HUES6 (cell line): Measurements from ENCODE around the gene SH3PXD2B.

ENCODE experiments used
- H3K27ac ChIP-seq: 2 replicates; pipeline ENCODE4 v1.7.0; 2013; ENCODE audit warnings: low read depth, mild to moderate bottlenecking, low read length, inconsistent platforms
- H3K27me3 ChIP-seq: 2 replicates; pipeline ENCODE4 v1.6.1; 2013; ENCODE audit warnings: low read length; ENCODE audit not compliant: control insufficient read depth, insufficient read depth
- H3K36me3 ChIP-seq: 2 replicates; pipeline ENCODE4 v1.6.1; 2013; ENCODE audit warnings: low read length; ENCODE audit not compliant: control insufficient read depth, insufficient read depth
- H3K4me1 ChIP-seq: 2 replicates; pipeline ENCODE4 v1.6.1; 2013; ENCODE audit warnings: low read length; ENCODE audit not compliant: control insufficient read depth, insufficient read depth
- H3K4me3 ChIP-seq: 2 replicates; pipeline ENCODE4 v1.5.1; 2013; ENCODE audit warnings: low read depth, low read length
- H3K9ac ChIP-seq: one replicate; pipeline ENCODE4 v1.6.1; 2013; ENCODE audit warnings: mild to moderate bottlenecking, low read length
- H3K9me3 ChIP-seq: 2 replicates; pipeline ENCODE4 v1.6.1; 2013; ENCODE audit warnings: low read depth, low read length; ENCODE audit not compliant: control insufficient read depth, insufficient read depth

SH3PXD2B gene

DNA sequence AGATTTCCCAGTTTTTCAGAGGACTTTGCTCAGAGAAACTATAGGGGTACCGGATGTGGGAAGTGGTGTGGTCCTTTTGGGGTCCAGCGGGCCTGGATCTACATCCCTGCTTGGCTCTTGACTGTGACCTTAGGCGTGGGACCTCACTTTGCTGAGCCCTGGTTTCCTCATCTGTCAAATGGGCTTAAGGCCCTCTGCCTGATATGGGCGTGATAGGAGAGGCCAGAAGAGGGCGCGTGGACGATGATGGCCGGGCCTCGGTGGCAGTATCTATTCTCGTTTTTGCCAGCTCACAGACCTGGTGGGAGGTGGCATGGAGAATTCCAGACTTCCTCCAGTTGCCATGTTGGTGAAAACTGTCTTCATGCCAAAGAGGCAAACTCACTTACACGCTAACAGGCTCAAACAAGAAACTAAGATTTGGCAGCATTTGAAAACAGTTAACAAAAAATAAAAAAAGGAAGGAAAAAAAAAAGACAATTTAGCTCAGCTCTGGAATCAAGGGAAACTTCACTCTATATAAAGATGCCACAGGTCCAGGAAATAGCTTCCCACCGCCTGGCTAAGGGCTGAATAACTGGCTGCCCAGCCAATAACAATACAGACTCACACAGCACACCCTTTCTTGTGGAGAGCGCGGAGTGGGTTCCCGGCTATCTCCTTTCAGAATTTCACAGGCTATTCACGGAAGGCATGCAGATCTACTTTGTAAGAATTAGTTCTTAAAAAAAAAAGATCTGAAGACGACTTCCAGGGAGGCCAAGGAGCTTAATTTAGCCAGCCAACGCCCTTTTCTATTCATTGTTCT lies 1.7 kb downstream of the SH3PXD2B start:
- Histone ChIP-seq H3K4me1 (peaks cover 38% of the 10 kb centered on the region), H3K9me3 (no peaks in the 10 kb centered on the region), H3K27me3 (no peaks in the 10 kb centered on the region), H3K4me3 (peak overlapping the region; percentile 71), H3K9ac (peak overlapping the region; percentile 61), H3K36me3 (peaks cover 3% of the 10 kb centered on the region), H3K27ac (peak overlapping the region; percentile 2; the same call in 1 of the 2 replicates)

DNA sequence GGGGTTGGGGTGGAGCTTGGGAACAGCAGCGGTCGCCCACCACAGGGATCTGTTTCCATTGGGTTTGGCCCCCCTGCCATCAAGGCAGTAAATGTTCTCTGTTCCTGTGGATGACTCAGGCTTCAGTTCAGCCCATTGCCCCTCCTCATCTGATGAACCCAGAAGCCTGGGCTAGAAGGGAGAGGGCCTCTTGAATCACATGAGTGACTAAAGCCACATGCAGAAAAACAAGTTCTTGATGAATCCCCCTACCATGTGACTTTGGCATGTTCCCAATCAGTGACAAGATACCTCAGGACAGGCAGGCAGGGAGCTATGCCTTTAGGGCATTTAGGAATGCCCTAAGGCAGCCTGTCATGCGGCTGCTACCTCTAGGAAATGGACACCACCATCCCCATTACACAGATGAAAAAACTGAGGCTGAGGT lies 2.5 kb downstream of the SH3PXD2B start:
- Histone ChIP-seq H3K36me3 (peaks cover 3% of the 10 kb centered on the region), H3K4me1 (peaks cover 42% of the 10 kb centered on the region), H3K27me3 (no peaks in the 10 kb centered on the region), H3K9ac (no peak overlapping the region), H3K27ac (no peak overlapping the region), H3K9me3 (no peaks in the 10 kb centered on the region), H3K4me3 (no peak overlapping the region)

DNA sequence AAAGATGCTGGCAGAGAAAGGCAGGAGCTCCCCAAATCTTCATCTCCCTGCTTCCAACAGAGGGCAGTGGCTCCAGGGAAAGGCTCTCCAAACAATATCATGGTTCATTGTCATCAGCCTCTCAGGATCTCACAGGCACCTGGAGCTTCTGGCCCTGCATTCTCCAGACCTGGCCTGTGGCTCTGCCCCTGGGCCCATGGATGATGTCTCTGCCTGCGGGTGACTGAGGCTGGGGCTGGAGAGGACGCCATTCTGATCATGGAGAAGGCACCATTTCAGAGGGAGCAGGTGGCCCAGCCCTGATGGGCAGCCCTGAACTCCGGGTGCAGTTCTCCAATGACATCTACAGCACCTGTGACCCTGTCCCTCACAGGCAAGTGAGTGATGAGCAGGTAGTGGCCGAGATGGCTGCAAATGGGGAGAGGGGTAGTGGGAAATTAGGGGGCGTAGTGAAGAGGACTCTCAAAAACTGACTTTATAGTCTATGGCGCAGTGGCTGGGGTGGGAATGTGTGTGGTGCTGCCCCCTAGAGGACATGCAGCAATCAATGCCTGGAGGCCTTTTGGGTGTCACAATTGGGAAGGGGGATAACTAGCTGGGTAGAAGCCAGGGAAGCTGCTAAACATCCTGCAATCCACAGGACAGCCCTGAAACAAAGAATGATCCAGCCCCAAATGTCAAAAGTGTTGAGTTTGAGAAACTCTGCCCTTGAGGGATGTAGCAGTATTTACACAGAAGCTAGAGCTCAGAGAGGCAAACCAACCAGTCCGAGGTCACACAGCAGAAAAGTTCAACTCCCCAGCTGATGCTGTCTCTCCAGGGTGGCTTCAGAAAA lies 3.2 kb downstream of the SH3PXD2B start:
- Histone ChIP-seq H3K36me3 (peaks cover 3% of the 10 kb centered on the region), H3K4me3 (no peak overlapping the region), H3K9me3 (no peaks in the 10 kb centered on the region), H3K4me1 (peaks cover 44% of the 10 kb centered on the region), H3K27ac (no peak overlapping the region), H3K9ac (no peak overlapping the region), H3K27me3 (no peaks in the 10 kb centered on the region)

DNA sequence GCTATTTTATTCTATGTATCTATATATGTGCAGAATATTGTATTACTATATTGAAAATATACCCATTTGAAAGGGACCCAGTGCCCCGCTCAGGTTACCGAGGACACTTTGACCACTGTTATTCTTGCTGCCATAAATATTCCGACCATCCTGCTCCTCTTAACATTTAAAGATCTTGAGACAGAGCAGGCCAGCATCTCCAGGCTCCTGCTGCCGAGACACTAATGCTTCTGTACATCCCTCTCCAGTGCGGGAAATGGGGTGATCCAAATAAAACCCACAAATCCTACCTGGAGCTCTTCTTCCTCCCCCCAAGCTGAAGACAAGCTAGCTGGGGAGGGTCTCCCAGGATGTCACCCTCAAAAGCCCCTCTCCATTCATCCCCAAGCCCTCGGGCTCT lies 3.9 kb downstream of the SH3PXD2B start:
- Histone ChIP-seq H3K9ac (no peak overlapping the region), H3K4me3 (no peak overlapping the region), H3K36me3 (peaks cover 3% of the 10 kb centered on the region), H3K4me1 (peaks cover 38% of the 10 kb centered on the region), H3K9me3 (no peaks in the 10 kb centered on the region), H3K27ac (no peak overlapping the region), H3K27me3 (no peaks in the 10 kb centered on the region)

DNA sequence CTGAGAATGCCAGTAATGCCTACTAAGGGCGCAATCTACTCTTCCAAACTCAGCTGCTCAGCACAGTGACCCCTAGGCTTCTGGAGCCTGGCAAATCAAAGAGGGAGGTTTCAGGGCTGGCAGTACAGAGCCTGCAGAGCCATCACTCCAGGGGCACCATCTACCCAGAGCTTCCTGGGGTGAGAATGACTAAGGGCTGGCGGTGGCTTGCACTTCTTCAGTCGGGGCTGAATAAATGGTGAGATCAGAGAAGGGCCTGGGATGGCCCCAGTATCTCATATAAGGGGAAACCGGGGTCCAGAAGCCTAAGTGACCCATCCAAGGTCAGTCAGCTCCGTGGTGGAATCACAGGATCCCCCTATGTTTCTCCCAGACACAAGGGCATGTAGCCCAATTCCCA lies 5.3 kb downstream of the SH3PXD2B start:
- H3K36me3 ChIP-seq = peaks cover 3% of the 10 kb centered on the region
- H3K4me1 ChIP-seq = peaks cover 31% of the 10 kb centered on the region
- H3K9me3 ChIP-seq = no peaks in the 10 kb centered on the region
- no peak overlapping the region for H3K27ac ChIP-seq
- H3K9ac ChIP-seq = no peak overlapping the region
- H3K4me3 ChIP-seq = no peak overlapping the region
- H3K27me3 ChIP-seq = no peaks in the 10 kb centered on the region

DNA sequence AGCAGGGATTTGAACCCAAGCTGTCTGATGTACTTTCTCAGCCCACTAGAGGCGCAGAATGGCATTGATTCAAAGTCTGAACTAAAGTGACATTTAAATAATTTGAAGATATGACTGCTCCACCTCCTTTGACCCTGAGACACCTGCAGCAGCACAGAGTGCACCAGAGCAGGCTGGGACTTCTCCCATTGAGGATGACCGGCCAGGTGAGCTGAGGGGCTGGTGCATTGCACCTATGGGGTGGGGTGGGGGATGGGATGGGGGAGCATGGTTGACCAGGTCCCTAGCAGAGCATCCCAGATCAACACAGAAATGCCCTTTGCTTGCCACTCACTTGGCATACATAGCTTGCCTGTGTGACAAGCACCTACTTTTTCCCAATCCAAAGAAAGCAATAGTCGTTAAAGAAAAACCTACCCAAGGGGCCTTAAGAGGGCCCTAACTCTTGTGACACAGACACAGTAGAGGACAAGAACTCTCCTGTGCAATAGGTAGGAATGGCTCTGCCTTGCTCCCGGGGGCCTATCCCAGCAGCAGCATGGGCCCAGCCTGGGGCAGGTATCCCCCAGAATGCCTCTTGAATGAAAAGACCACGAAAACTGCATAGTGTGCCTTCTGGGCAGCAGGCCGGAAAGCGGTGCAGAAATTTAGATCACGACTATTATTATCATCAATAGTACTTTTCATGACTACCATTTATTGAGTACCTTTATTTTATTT lies 6.5 kb downstream of the SH3PXD2B start:
- H3K4me1 ChIP-seq = peaks cover 30% of the 10 kb centered on the region
- no peak overlapping the region for H3K9ac ChIP-seq
- H3K27ac ChIP-seq = no peak overlapping the region
- H3K4me3 ChIP-seq = no peak overlapping the region
- H3K9me3 ChIP-seq = no peaks in the 10 kb centered on the region
- peaks cover 3% of the 10 kb centered on the region for H3K36me3 ChIP-seq
- no peaks in the 10 kb centered on the region for H3K27me3 ChIP-seq

DNA sequence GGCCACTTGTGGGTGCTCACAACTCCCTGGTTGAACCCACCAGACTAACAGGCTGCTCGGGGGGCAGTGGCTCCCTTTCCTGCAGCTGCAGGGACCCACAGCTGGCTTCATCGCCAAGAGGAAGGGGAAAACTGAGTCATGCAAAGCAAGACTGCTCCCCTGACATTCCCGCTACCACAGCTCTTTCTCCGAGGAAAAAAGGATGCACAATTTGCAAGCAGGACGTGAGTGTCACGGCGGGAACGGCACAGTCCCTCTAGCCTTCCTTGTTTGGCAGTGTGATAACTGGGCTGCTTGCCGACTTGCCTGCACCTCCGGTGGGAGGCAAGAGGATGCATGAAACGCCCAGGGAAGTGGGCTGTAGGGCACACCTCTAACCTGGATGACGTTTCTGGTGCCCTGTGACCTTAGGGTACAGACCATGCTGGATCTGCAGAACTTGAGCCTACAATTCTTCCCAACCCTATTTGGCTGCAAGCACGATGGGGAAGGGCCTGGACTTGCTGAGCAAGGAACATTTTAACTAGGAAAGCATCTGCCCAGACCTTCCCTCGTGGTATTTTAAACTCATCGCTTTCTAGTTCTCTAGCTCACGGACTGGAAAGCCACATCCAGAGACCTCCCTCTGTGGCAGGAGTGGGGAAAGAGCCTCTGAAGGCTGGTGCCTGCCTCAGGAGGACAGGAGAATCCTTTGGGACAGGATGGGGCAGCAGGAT lies 7.8 kb downstream of the SH3PXD2B start:
- Histone ChIP-seq H3K27me3 (no peaks in the 10 kb centered on the region), H3K9ac (no peak overlapping the region), H3K4me1 (peaks cover 22% of the 10 kb centered on the region; the same call in 1 of the 2 replicates), H3K9me3 (no peaks in the 10 kb centered on the region), H3K4me3 (no peak overlapping the region), H3K27ac (no peak overlapping the region), H3K36me3 (peaks cover 3% of the 10 kb centered on the region)

DNA sequence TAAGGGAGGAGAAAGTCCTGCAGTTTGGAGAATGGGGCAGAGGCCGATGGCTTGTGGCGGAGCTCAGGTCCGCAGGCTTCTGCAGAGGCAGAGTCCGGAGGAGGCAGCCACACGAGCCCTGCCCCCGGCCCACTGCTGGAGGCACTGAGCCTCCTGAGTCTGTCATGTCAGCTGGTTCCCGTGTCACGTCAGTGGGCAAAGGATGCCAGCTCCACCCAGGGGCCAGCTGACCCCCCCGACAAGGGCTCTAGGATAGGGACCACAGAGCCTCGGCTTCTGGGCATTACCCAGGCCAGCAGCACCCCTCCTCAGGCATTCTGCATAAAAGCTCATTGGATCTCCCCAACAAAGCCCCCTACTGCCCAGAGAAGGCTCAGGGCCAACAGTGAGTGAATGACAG lies 8.5 kb downstream of the SH3PXD2B start:
- Histone ChIP-seq H3K9me3 (no peaks in the 10 kb centered on the region), H3K36me3 (peaks cover 3% of the 10 kb centered on the region), H3K9ac (no peak overlapping the region), H3K4me1 (peaks cover 17% of the 10 kb centered on the region; the same call in 1 of the 2 replicates), H3K27me3 (no peaks in the 10 kb centered on the region), H3K4me3 (no peak overlapping the region), H3K27ac (no peak overlapping the region)

DNA sequence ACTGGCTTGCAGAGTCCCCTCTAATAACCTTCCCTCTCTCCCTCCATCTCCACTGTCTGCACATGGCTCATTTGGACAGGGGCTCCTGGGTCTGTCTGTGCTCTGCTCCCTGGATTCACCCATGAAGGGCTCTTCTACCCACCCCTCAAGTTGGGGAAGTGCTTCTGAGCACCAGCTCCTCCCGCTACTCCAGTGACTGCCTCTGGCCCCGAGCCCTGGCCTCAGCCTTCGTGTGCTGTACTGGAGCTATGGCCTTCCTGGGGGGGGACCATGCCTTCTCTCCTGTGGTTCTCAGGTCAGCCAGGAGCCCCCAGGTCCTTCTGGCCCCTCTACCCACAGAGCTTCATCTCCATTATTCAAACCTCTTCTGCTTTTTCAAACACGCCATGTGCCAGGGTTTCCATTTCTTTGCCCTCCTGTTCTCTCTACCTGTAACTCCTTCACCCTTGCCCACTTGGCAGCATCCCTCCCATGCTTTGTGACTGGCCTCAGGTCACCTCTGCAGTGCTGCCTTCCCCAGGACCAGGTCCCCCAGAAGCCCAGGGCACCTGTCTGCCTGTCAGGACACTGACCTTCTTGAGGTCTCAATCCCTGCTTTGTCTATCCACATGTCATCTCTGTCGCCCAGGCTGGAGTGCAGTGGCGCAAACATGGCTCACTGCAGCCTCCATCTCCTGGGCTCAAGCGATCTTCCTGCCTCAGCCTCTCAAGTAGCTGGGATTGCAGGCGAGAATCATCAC lies 9.5 kb downstream of the SH3PXD2B start:
- Histone ChIP-seq H3K9me3 (no peaks in the 10 kb centered on the region), H3K9ac (no peak overlapping the region), H3K4me1 (peaks cover 16% of the 10 kb centered on the region; the same call in 1 of the 2 replicates), H3K27me3 (no peaks in the 10 kb centered on the region), H3K27ac (no peak overlapping the region), H3K4me3 (no peak overlapping the region), H3K36me3 (peaks cover 3% of the 10 kb centered on the region; the same call in 1 of the 2 replicates)

DNA sequence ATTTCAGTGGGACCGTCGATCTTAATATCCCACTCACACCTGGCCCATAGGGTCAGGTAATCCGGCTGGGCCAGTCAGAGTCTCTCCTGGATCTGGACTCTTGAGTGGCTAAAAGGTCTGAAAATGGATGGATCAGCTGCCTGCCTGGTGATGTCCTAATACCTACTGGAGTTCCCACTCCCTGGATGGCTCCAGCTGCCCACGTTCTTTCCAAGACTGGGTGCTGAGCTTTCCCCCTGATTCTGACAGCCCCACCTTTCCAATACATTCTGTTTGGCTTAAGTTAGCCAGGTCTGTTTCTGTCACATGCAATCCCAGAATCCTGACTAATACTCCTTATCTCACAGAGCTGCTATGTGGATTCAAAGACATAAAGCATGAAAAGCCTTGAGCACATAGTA lies 10.2 kb downstream of the SH3PXD2B start:
- Histone ChIP-seq H3K9ac (no peak overlapping the region), H3K27ac (no peak overlapping the region), H3K4me3 (no peak overlapping the region), H3K4me1 (peaks cover 11% of the 10 kb centered on the region; the same call in 1 of the 2 replicates), H3K36me3 (no peaks in the 10 kb centered on the region), H3K9me3 (no peaks in the 10 kb centered on the region), H3K27me3 (no peaks in the 10 kb centered on the region)
